ENCODE measurements around the gene GCK.
A peak's percentile ranks its signal among the peaks of the same experiment; 100 is the strongest.

Gene GCK

DNA sequence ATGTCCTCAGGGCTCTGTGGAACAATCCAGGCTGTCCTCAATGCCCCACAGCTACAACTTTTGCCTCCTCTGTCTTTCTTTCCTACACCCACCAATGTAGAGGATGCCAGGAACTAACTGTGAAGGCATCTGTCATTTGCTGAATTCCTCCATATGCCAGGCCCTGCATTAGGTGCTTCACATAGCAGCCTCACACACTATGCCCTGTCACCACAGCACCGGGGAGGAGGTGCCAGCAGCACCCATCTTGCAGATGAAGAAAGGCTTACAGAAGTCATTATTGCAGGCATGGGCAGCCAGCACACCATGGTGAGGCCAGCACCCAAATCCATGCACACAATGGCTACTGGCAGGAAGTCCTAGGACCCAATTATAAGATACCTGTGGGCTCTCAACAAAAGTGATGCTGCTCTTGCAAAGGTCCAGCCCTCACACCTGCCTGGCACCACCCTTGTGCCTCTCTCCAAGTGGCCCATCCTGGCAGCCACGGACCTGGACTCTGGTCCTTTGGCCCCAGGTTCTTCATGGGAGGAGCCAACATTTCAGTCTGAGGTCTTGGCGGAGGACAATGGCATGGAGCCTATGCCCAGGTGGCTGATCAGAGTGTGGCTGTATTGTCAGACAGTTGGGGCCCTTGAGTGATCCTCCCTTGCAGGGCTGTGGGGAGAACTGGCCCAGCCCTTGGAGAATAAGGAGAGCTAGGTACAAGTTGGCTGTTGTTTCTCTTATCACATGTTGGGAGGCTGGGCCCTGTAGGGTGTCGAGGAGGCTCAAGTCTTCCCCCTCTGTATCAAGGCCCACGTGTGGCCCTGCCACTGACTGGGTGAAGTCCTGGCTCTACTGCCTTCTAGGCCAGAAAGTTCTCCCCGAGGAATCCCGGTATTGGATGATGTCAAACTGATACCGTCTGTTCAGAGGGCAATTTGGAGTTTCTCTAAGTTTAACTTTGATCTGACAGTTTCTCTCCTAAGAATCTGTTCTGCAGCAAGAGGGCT, 33.8 kb downstream of the GCK start:
- no peak for DNase-seq (ENCODE audit: low spot score)

DNA sequence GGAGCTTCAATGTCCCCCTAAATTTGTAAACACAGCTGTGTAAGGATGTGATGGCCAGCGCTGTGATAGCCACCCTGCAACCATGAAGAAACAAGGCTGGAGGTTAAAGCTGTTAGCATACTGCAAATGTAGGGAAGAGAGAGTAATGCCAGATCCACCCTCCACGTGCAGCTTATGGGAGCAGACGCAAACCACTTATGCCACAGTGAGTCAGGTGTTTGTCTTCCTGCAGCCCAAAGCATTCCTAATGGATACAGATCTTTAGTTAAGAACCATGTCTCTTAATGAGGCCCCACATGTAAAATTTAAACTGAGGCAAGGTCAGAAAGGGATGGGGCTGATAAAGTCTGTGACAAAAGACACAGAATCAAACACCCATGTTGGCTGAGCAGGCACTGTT, 34.5 kb downstream of the GCK start:
- DNase-seq (ENCODE audit: low spot score): no peak

DNA sequence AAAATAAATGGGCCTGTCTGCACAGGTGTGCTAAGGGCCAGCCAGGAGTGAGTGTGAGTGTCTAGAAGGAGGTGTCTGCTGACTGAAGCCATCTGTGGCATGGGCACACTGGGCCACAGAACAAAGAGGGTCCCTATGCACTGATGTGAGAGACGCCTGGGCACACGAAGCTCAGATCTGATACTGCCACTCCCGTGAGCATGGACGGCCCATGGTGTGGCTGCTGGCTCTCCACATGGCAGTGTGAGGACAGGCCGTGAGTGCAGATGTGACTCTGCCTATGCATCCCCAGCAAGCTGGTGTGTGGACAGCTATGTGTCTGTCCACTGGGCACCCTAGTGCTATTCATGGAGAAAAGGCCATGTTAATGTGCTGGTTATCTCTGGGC, 35.3 kb downstream of the GCK start:
- DNase-seq (ENCODE audit: low spot score): no peak

DNA sequence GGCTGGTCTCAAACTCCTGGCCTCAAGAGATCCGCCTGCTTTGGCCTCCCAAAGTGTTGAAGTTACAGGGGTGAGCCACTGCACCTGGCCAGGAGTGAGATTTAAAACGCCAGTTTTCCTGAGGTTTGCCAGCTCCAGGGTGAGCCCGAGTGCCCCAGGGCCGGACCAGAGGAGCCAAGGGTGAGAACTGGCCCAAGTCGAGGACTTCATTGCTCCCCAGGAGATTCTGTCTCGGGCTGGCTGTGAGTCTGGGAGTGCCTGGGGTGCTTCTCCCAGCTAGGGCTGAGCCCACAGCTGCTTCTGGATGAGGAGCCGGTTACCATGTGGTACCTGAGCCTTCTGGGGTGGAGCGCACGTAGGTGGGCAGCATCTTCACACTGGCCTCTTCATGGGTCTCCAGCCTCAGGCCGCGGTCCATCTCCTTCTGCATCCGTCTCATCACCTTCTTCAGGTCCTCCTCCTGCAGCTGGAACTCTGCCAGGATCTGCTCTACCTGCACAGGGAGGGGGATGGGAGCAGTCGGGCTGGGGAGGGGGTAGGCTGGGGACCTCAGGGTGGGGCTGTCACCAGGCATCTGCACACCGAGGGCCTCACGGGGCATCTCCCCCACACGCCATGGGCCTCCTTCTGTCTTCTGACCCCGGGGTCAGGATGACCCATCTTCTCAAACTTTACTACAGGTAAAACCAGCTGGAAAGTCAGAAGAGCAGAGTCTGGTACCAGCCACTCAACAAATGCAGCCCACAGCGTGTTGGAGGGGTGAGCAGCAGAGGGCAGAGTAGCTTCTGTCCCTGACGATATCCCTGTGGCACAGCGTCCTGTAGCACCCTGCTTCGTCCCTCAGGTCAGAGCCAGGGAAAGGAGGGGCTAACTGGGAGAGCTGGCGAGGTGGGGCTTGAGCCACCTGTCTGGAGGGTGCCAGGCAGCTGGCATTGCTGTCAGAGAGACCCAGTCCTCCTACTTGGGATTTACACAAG, 36.0 kb downstream of the GCK start:
- no peak for DNase-seq (ENCODE audit: low spot score)

DNA sequence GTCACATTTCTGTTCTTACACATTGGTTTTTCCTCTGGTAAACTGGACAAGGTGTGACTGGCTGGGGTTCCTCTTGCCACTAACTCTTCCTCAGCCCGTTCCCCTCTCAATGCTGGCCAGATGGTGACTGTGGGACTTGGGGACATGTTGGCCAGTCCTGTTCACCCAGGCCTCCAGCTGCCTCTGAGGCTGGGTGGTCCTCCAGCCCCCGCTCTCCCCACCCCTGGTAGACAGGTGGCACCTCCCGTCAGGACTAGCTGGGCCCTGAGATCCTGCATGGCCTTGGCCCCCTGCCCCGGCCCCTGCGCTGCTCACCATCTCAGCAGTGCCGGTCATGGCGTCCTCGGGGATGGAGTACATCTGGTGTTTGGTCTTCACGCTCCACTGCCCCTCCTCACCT, 37.3 kb downstream of the GCK start:
- DNase-seq (ENCODE audit: low spot score): no peak

DNA sequence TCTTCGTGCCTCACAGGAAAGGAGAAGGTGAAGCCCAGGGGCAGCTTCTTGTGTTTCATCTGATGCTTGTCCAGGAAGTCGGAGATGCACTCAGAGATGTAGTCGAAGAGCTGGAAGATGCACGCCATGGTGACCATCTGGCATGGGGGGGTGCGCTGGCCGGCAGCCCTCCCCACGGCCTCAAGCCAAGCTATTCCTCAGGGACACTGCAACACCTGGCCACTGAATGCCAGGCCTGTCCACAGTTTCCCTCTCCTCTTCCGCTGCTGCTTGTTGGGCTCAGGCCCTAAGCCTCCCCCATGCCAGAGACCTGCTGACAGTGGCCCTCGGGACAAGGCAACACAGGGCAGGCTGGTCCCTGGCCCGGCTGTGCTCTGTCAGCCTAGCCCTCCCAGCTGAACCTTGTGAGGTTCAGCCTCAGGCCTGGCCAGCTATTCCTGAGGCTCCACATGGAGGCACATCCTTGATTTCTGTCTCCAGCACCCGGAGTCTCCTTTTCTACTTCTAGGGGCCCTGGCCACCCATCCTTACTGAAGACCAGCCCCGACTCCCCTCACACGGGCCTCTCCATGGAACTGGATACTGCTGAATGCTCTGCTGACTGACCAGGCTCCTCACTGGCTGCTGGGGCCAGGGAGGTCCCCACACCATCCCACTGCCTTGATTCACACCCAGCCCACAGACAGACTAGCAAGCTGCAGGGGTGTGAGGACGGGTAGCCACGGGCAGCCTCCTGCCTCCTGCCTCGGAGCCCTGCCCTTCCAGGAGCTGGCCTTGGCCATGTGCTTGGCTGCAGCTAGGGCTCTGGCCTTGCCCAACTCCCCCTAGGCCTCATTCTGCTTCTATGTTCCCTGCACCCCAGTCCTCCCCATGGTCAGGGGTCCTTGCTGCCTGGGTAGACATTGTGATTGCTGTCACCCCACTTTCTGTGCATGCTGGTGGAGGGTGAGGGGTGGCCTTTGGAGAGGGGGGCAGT, 38.0 kb downstream of the GCK start:
- no peak for DNase-seq (ENCODE audit: low spot score)

DNA sequence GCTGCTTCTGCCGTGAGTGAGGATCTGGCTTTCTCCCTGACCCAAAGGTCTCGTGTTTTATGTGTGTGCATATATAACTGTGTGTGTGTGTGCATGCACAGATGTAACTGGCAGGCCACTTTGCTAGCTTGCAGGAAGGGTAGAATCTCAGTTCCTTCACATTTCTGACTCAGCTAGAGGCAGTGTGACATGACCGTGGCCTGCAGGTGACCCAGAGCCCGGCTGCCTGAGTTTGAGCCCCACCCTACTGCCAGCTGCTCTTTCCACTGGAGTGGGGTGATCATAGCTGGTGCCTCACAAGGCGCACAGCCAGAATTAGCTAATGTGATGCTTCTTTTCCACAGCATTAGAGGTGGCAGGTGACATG, 38.8 kb downstream of the GCK start:
- DNase-seq (ENCODE audit: low spot score): no peak

DNA sequence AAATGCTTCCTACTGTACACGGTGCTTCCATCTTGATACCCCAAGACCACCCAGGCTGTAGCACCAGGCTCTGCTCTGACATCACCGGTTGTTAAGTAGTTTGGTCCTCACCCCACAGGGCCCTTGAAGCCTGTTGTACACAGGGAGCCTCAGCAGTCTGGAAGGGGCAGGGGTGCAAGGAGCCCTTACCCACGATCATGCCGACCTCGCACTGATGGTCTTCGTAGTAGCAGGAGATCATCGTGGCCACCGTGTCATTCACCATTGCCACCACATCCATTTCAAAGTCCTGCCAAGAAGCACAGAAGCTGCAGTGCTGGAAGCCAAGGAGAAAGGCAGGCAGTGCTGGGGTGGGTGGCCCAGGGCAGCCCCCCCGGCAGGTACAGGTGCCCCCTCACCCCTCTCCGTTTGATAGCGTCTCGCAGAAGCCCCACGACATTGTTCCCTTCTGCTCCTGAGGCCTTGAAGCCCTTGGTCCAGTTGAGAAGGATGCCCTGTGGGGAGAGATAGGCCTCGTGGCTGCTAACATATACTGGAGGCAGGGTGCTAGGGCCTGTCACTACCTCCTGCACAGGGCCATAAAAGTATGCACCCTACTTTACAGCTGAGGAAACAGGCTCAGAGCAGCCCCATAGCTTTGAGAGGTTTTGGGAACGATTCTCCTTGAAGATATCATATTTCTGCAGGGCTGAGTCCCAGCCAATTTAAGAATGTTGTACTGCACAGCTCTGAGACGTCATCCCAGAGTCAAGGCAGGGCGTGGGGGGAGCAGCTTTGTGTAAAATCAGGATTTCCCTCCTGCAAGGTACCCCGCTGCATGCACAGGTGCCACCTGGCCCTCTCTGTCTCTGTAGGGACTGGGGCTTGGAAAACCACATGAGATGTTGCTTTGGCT, 39.4 kb downstream of the GCK start:
- no peak for DNase-seq (ENCODE audit: low spot score)

DNA sequence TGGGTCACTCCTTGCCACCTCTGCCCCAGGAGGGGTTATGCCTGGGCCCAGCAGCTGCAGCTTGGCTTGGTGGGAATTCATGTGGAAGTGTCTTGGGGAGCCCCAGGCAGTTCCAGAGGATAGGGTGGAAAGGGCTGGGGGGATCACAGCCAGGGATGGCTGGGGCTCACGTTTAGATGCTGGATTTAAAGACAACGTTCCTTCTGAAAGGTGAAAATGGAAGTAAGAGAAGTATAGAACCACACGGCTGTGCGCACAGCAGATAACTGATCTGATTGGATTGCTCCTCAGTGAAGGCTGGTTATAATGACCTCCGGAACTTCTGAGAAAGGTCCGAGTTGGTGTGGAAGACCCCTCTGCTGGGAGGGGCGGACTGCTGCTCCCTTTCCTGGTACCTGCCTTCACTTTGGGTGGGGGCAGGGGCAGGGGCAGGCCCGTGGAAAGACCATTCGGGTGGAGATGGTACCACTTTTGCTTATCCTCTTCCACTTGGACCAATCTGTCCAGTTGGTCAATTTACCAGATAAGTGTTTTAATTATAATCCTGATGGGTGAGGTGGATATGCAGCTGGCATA, 40.2 kb downstream of the GCK start:
- no peak for DNase-seq (ENCODE audit: low spot score)

DNA sequence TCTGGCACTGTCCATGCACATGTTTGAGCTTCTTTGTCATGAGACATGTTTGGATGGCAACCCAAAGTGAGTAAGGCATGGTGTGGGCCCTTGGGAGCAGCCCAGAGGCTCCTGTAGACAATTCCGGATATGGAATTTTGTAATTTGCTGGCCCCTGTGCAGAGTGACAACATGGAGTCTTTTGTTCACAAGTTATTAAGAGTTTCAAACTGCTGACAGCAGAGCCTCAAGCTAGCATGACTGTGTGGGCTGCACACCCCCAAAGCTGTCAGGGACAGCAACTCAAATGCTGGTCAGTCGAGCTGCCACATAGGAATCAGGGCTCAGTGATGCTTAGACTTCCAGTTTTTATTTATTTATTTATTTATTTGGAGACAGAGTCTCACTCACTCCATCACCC, 41.1 kb downstream of the GCK start:
- no peak for DNase-seq (ENCODE audit: low spot score)

DNA sequence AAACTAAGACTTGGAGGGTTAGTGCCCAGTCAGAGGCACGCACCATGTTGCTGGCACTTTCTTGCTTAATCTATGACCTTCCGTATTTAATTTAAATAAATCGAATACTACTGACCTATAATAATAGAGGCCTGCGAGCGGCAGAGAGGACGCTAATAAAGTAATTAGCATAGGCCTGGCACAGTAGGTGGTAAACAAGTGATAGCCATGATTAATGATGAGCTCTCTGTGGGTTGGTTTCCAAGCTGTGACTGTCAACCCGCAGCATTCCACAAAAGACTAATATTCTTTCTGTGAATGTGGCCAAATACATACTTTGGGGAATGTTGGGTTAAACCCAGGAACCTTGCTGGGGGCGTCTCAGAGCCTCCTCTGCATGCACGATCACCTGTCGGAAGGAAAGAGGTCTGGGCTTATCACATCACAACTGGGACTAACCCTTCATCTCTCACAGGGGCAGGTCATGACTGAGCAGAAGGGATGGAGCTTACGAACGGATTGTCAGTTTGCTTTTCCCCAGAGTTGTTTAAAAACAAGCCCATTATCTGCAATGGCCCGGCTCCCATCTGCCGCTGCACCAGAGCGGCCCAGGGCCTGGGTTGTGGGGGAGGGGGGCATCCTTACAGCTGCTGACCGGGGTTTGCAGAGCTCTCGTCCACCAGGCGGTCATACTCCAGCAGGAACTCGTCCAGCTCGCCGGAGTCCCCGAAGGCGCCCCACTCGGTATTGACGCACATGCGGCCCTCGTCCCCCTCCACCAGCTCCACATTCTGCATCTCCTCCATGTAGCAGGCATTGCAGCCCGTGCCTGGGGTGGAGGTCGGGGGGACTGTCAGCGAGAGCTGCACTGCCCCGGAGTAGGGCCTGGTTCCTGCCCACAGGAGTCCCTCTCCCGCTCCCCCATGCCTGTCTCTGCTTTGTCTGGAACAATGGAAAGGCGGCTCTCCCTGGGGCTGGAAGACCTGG, 41.9 kb downstream of the GCK start:
- no peak for DNase-seq (ENCODE audit: low spot score)

DNA sequence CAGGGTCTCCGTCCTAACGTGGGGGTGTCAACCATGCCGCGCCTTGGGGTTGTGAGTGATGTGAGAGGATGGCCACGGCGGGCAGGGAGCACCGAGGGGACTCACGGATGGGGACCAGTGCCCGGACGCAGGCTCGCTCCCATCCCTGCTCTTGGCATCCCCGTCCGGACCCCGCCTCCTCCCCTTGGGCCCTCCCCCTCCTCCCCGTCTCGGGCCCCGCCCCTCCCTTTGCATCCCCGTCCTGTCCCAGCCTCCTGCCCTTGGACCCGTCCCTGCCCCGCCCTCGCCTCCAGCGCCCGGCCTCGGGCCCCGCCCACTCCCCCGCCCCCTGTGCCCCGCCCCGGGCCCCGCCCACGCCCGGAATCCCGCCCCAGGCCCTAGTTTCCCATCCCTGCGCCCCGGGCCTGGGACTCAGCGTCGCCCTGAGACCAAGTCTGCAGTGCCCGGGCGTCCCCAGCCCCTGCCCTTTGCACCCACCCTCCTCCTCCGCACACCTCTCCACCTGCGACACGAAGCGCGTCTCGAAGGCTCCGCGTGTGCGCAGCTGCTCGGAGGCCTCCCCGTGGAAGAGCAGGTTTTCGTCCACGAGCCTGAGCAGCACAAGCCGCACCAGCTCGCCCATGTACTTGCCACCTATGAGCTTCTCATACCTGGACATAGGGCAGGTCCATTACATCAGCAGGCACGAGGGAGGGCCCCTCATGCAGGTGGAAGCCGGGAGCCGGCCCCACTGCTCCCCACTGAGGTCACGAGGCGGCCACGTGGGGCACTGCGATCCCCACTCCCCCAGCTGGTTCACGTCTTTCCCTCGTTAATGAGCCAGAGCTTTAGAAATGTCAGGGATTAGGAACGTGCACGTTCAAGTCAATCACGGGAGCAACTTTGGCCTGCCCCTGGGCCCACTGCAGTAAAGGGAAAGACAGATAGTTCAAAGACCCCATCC, 43.0 kb downstream of the GCK start:
- DNase-seq (ENCODE audit: low spot score): peak; percentile 69

DNA sequence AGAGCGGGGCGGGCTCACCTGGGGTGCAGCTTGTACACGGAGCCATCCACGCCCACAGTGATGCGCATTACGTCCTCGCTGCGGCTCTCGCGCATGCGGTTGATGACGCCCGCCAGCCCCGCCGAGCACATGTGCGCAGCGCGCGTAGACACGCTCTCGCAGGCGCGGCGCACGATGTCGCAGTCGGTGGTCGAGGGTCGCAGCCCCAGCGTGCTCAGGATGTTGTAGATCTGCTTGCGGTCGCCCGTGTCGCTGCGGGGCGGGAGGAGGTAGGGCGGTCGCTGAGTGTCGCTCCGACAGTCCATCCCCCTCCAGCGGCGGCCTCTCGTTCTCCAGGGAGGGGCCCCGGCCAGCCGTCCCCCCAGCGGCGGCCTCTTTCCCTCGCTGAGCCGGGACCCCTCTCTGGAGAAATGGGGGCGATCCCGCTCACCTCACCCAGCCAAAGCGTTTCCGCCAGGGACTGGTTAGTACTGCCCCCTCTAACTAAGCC, 43.7 kb downstream of the GCK start:
- no peak for DNase-seq (ENCODE audit: low spot score)

DNA sequence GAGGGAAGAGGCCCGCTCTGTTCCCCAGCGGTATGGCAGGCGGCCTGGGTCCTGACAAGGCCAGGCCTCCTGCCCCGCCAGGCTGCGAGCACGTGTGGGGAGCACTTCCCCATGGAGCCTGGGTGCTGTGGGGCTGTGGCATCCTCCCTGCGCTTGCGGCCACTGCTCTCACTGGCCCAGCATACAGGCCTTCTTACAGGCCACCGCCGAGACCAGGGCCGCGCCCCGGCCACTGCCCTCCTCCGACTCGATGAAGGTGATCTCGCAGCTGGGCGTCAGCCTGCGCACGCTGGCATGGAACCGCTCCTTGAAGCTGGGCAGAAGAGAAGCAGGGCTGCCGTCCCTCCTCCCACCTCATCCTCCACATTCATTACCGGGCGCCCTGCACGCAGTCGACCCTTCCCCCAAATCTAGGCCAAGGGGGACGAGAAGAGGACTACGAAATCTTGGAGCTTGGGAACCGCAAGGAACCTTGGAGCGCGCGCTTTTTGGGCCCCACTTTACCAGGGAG, 44.2 kb downstream of the GCK start:
- no peak for DNase-seq (ENCODE audit: low spot score)

DNA sequence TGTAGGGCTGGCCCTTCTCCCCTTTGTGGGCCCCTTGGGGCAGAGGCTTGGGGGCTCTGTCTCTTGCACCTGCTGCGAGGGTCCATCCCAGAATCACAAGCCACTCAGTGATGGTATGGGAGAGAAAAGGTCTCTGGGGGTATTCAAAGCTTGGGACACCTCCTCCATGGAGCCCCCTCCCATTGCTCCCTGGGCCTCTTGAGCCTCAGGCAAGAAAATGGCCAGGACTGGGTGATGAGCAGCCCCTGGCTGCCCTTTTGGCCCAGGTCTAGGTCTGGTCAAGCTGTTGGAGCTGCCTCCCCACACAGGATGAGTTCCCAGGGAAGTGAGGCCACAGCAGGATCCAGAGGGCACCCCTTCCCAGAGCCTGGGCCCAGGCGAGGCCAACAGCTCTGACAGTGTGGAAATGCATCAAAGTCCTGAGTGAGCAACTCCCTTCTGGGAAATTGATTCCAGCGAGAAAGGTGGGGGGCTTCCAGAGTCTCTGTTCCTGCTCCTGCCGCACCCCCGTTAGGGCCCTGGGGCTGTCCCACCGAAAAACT, 44.7 kb downstream of the GCK start:
- DNase-seq (ENCODE audit: low spot score): no peak

DNA sequence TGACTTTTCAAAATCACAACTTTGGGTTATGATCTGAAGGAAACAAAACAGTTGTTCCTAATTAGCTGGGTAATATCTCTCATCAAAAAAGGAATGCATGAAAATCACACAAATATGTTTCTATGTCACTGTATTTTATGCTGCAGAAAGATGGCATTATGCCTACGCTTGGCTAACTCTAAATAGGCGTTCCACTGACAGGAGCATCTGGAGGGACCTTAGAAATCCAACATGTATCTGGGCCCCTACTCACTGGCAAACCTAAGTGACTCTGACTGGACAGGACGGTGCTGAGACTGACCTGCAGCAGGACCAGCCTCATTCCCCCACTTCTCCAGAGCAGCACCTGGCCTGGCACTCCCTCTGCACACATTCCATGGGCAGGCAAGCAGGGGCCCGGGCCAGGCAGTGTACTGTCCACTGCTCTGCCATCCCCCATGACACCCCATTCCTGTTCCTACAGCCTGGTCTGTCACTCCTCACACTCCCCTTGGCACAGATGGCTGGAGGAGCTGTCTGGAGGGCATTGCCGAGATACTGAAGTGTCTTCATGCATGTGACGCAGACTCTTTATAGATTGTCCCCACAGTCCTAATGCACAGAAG, 45.5 kb downstream of the GCK start:
- DNase-seq (ENCODE audit: low spot score): no peak

DNA sequence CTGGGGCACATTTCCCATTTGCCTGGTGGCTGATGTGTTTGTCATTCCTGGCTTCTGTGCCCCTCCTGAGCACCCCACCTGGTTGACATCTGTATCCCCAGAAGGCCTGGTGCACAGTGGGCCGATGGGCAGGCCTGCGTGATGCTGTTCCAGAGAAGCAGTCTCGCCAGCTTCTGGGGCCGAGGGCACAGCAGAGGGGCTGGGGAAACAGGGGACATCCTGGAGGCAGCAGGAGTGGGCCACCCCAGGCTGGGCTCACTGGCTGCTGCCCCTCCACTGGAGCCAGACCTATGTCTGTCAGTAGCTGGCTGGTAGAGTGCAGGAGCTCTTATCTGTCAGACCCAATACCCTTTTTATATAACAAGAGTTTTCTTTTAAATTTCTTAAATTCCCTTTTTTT, 47.2 kb downstream of the GCK start:
- no peak for DNase-seq (ENCODE audit: low spot score)

Data from activated CD4-positive, alpha-beta T cell treated with anti-CD3 and anti-CD28 coated beads, Interleukin-2, Interleukin-4, amounts not matched to agents 100 ng/mL and 50 ng/mL, durations not matched to agents 16 hours and 8 hours (primary cell).